Stomach smooth muscle (tissue), 2 donors: ENCODE measurements around the gene VGLL1.

Experiments
- H3K27ac ChIP-seq: one replicate; pipeline ENCODE4 v1.7.0; 2013; ENCODE audit warnings: mild to moderate bottlenecking, low read length, inconsistent platforms
- H3K27me3 ChIP-seq, 2 donors: one replicate each; pipeline ENCODE4 v1.7.0; 2013; ENCODE audit warnings: low read length in 2 of 2; ENCODE audit not compliant: insufficient read depth in 2 of 2, control insufficient read depth in 1 of 2
- H3K36me3 ChIP-seq, 2 donors: one replicate each; pipeline ENCODE4 v1.7.0; 2013; ENCODE audit warnings: low read length in 2 of 2; ENCODE audit not compliant: control insufficient read depth in 2 of 2, insufficient read depth in 2 of 2
- H3K4me1 ChIP-seq: one replicate; pipeline ENCODE4 v1.7.0; 2013; ENCODE audit warnings: low read length; ENCODE audit not compliant: control insufficient read depth, insufficient read depth
- H3K4me3 ChIP-seq, 2 donors: one replicate each; pipeline ENCODE4 v1.7.0; 2013; ENCODE audit warnings: low read length in 2 of 2
- H3K9ac ChIP-seq, 2 donors: one replicate each; pipeline ENCODE4 v1.7.0; 2013; ENCODE audit warnings: low read length in 2 of 2, mild to moderate bottlenecking in 1 of 2
- H3K9me3 ChIP-seq, 2 donors: one replicate each; pipeline ENCODE4 v1.7.0; 2013; ENCODE audit warnings: low read length in 2 of 2; ENCODE audit not compliant: control insufficient read depth in 2 of 2
- donor health status: healthy.
- donor health status: Pancreatic carcinoma.

The VGLL1 gene

GRCh38 chrX:136551410-136551809 lies 19.4 kb downstream of the VGLL1 start:
- Histone ChIP-seq H3K9ac (no peak overlapping the region), H3K9me3 (no peaks in the 10 kb centered on the region), H3K27ac (no peak overlapping the region), H3K4me3 (no peak overlapping the region), H3K4me1 (no peaks in the 10 kb centered on the region), H3K36me3 (no peaks in the 10 kb centered on the region), H3K27me3 (peaks cover 0 to 14% of the 10 kb centered on the region in 2 donors)

GRCh38 chrX:136555694-136556093 lies 23.7 kb downstream of the VGLL1 start:
- H3K4me1 ChIP-seq: no peaks in the 10 kb centered on the region
- H3K27me3 ChIP-seq: peaks cover 0 to 6% of the 10 kb centered on the region in 2 donors
- no peaks in the 10 kb centered on the region for H3K9me3 ChIP-seq
- no peak overlapping the region for H3K9ac ChIP-seq
- no peak overlapping the region for H3K27ac ChIP-seq
- H3K4me3 ChIP-seq: no peak overlapping the region
- no peaks in the 10 kb centered on the region for H3K36me3 ChIP-seq

GRCh38 chrX:136572030-136572429 lies 40.0 kb downstream of the VGLL1 start:
- Histone ChIP-seq H3K9me3 (no peaks in the 10 kb centered on the region), H3K9ac (no peak overlapping the region), H3K4me1 (no peaks in the 10 kb centered on the region), H3K27ac (no peak overlapping the region), H3K36me3 (no peaks in the 10 kb centered on the region), H3K4me3 (no peak overlapping the region), H3K27me3 (peaks cover 0 to 10% of the 10 kb centered on the region in 2 donors)

GRCh38 chrX:136574548-136574947 lies 42.5 kb downstream of the VGLL1 start:
- Histone ChIP-seq H3K36me3 (no peaks in the 10 kb centered on the region), H3K9ac (no peak overlapping the region), H3K27ac (no peak overlapping the region), H3K9me3 (no peaks in the 10 kb centered on the region), H3K4me3 (no peak overlapping the region), H3K4me1 (no peaks in the 10 kb centered on the region), H3K27me3 (peaks cover 0 to 13% of the 10 kb centered on the region in 2 donors)

- no peaks in the 10 kb centered on the region for H3K36me3 ChIP-seq
- H3K27ac ChIP-seq: no peak overlapping the region
- no peak overlapping the region for H3K9ac ChIP-seq
- peaks cover 0 to 17% of the 10 kb centered on the region in 2 donors for H3K27me3 ChIP-seq
- no peaks in the 10 kb centered on the region for H3K9me3 ChIP-seq
- no peak overlapping the region for H3K4me3 ChIP-seq
- H3K4me1 ChIP-seq: no peaks in the 10 kb centered on the region
Observed at GRCh38 chrX:136577552-136577951, 45.5 kb downstream of the VGLL1 start.

GRCh38 chrX:136580316-136580715 lies 48.3 kb downstream of the VGLL1 start:
- no peak overlapping the region for H3K9ac ChIP-seq
- no peaks in the 10 kb centered on the region for H3K9me3 ChIP-seq
- H3K27me3 ChIP-seq: peaks cover 0 to 16% of the 10 kb centered on the region in 2 donors
- H3K36me3 ChIP-seq: no peaks in the 10 kb centered on the region
- no peak overlapping the region for H3K4me3 ChIP-seq
- H3K4me1 ChIP-seq: no peaks in the 10 kb centered on the region
- no peak overlapping the region for H3K27ac ChIP-seq

GRCh38 chrX:136582624-136583023 lies 50.6 kb downstream of the VGLL1 start:
- H3K9me3 ChIP-seq: no peaks in the 10 kb centered on the region
- H3K9ac ChIP-seq: no peak overlapping the region
- H3K36me3 ChIP-seq: no peaks in the 10 kb centered on the region
- peaks cover 0 to 20% of the 10 kb centered on the region in 2 donors for H3K27me3 ChIP-seq
- H3K27ac ChIP-seq: no peak overlapping the region
- H3K4me3 ChIP-seq: no peak overlapping the region
- no peaks in the 10 kb centered on the region for H3K4me1 ChIP-seq

GRCh38 chrX:136584545-136584944 lies 52.5 kb downstream of the VGLL1 start:
- H3K27me3 ChIP-seq: peaks cover 0 to 14% of the 10 kb centered on the region in 2 donors
- H3K9me3 ChIP-seq: no peaks in the 10 kb centered on the region
- H3K4me3 ChIP-seq: no peak overlapping the region
- no peak overlapping the region for H3K9ac ChIP-seq
- no peak overlapping the region for H3K27ac ChIP-seq
- no peaks in the 10 kb centered on the region for H3K4me1 ChIP-seq
- H3K36me3 ChIP-seq: no peaks in the 10 kb centered on the region

- Histone ChIP-seq H3K27ac (no peak overlapping the region), H3K9ac (no peak overlapping the region), H3K4me3 (no peak overlapping the region), H3K36me3 (no peaks in the 10 kb centered on the region), H3K27me3 (peaks cover 0 to 17% of the 10 kb centered on the region in 2 donors), H3K4me1 (no peaks in the 10 kb centered on the region), H3K9me3 (no peaks in the 10 kb centered on the region)
Observed at GRCh38 chrX:136585262-136585661, 53.2 kb downstream of the VGLL1 start.

- Histone ChIP-seq H3K4me3 (no peak overlapping the region), H3K4me1 (no peaks in the 10 kb centered on the region), H3K27me3 (peaks cover 0 to 13% of the 10 kb centered on the region in 2 donors), H3K9me3 (no peaks in the 10 kb centered on the region), H3K9ac (no peak overlapping the region), H3K36me3 (no peaks in the 10 kb centered on the region), H3K27ac (no peak overlapping the region)
Observed at GRCh38 chrX:136585960-136586359, 53.9 kb downstream of the VGLL1 start.

- no peak overlapping the region for H3K4me3 ChIP-seq
- H3K4me1 ChIP-seq: no peaks in the 10 kb centered on the region
- H3K27ac ChIP-seq: no peak overlapping the region
- H3K9ac ChIP-seq: no peak overlapping the region
- H3K9me3 ChIP-seq: no peaks in the 10 kb centered on the region
- peaks cover 0 to 12% of the 10 kb centered on the region in 2 donors for H3K27me3 ChIP-seq
- no peaks in the 10 kb centered on the region for H3K36me3 ChIP-seq
Observed at GRCh38 chrX:136586386-136586785, 54.4 kb downstream of the VGLL1 start.
